ENCODE results near the gene DHX9. TPM values are rescaled to one million over a fixed set of nuclear protein-coding genes. Genes with fewer than 3 reads are reported as not detected.

Gene DHX9
- 180 TPM for total RNA-seq (2021; ENCODE audit: unreplicated experiment)
- 91.0 TPM for polyA plus RNA-seq (2012; ENCODE audit: insufficient read length)
- percentile 99 among the genes with signal in this experiment for Bru-seq, nascent RNA
- BruChase-seq, experiment 1, labeled RNA remaining after a 2-hour chase = percentile 95 among the genes with signal in this experiment
- percentile 96 among the genes with signal in this experiment for BruChase-seq, experiment 2, labeled RNA remaining after a 6-hour chase
- long read RNA-seq, full-length matches to known transcripts = 123 of 225 reads
- long read RNA-seq, partial matches to known transcripts = 80 of 225 reads
- long read RNA-seq, other reads (novel, unspliced or antisense) = 22 of 225 reads

- in situ Hi-C loops (cut with HindIII; ENCODE audit: low pct_unique_long_range_greater_than_20kb, low sequenced_read_pairs) = no loop called here
- BruUV-seq (replicated peaks) = TSS peak; percentile 75
Observed at GRCh38 chr1:182839209-182840066, at the start of gene DHX9. TSS of gene DHX9 (plus strand) at chr1:182839347. CDS start at chr1:182842567, 3,220 bp downstream.

More at GRCh38 chr1:182839209-182840066, at the start of gene DHX9:
- CTCF ChIA-PET = interaction anchor here (0.7 kb wide), 1 partner anchor 53 kb away, joined by 3 read pairs; no protein-coding TSS in a partner anchor
- Histone ChIP-seq H3K9me3 (ENCODE audit: control insufficient read depth, insufficient read depth, low read depth, low read length) (no peaks in the 10 kb centered on the region), H3K36me3 (ENCODE audit: control insufficient read depth, insufficient read depth, low read length) (peaks cover 18% of the 10 kb centered on the region), H3K4me3 (ENCODE audit: low read depth in 2 of 2, low read length in 2 of 2) (peak within 1 kb of the TSS; percentile 90 to 93), H3K4me1 (ENCODE audit: control insufficient read depth, insufficient read depth, low read length) (peaks cover 16% of the 10 kb centered on the region), H3K27ac (ENCODE audit: low read length) (peak within 1 kb of the TSS; percentile 91), H3K27me3 (ENCODE audit: control insufficient read depth, insufficient read depth, low read length) (no peaks in the 10 kb centered on the region)
- TF ChIP-seq, protein P1, sequence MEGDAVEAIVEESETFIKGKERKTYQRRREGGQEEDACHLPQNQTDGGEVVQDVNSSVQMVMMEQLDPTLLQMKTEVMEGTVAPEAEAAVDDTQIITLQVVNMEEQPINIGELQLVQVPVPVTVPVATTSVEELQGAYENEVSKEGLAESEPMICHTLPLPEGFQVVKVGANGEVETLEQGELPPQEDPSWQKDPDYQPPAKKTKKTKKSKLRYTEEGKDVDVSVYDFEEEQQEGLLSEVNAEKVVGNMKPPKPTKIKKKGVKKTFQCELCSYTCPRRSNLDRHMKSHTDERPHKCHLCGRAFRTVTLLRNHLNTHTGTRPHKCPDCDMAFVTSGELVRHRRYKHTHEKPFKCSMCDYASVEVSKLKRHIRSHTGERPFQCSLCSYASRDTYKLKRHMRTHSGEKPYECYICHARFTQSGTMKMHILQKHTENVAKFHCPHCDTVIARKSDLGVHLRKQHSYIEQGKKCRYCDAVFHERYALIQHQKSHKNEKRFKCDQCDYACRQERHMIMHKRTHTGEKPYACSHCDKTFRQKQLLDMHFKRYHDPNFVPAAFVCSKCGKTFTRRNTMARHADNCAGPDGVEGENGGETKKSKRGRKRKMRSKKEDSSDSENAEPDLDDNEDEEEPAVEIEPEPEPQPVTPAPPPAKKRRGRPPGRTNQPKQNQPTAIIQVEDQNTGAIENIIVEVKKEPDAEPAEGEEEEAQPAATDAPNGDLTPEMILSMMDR (IDR thresholded peaks at IDR 0.05) = no peak
- TF ChIP-seq SIN3A (IDR thresholded peaks at IDR 0.05; ENCODE audit: borderline replicate concordance, insufficient read depth, low read depth, low read length) (peak; percentile 61; the same call in 1 of the 2 replicates), TCF7L2 (IDR thresholded peaks at IDR 0.05; ENCODE audit: low read depth, low read length) (no peak), POLR2AphosphoS5 (IDR thresholded peaks at IDR 0.05; ENCODE audit: low read depth, low read length) (peak; percentile 99)
- TF ChIP-seq, protein P2, sequence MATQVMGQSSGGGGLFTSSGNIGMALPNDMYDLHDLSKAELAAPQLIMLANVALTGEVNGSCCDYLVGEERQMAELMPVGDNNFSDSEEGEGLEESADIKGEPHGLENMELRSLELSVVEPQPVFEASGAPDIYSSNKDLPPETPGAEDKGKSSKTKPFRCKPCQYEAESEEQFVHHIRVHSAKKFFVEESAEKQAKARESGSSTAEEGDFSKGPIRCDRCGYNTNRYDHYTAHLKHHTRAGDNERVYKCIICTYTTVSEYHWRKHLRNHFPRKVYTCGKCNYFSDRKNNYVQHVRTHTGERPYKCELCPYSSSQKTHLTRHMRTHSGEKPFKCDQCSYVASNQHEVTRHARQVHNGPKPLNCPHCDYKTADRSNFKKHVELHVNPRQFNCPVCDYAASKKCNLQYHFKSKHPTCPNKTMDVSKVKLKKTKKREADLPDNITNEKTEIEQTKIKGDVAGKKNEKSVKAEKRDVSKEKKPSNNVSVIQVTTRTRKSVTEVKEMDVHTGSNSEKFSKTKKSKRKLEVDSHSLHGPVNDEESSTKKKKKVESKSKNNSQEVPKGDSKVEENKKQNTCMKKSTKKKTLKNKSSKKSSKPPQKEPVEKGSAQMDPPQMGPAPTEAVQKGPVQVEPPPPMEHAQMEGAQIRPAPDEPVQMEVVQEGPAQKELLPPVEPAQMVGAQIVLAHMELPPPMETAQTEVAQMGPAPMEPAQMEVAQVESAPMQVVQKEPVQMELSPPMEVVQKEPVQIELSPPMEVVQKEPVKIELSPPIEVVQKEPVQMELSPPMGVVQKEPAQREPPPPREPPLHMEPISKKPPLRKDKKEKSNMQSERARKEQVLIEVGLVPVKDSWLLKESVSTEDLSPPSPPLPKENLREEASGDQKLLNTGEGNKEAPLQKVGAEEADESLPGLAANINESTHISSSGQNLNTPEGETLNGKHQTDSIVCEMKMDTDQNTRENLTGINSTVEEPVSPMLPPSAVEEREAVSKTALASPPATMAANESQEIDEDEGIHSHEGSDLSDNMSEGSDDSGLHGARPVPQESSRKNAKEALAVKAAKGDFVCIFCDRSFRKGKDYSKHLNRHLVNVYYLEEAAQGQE (IDR thresholded peaks at IDR 0.05; ENCODE audit: insufficient read depth in 1 of 2, low read depth in 2 of 2, low read length in 1 of 2) = peak in 1 of 2 experiments; percentile 7; a peak in 1 of 4 replicates
- intact Hi-C loops (cut with micrococcal nuclease; ENCODE audit: unreplicated experiment) = no loop called here
- POLR2A ChIA-PET = interaction anchor here (0.5 kb wide), 1 partner anchor 245 kb away, joined by 6 read pairs; no protein-coding TSS in a partner anchor
- ATAC-seq = peak; percentile 90
- DNase-seq (ENCODE audit: low read depth, low spot score) = peak; percentile 33

All from Panc1 (cell line).